PFSK-1 (cell line): ENCODE results near the gene TMEM196.

Experiments used
- POLR2AphosphoS5 ChIP-seq: IDR thresholded peaks from 2 replicates; pipeline ENCODE4 v1.6.1; 2012; ENCODE audit warnings: low read depth, mild to moderate bottlenecking, control low read depth, low read length, moderate library complexity
- REST ChIP-seq, 2 experiments: IDR thresholded peaks; 2 replicates each; pipeline versions ENCODE4 v1.6.1 to v1.8.0; 2011 to 2012; ENCODE audit warnings: low read depth in 2 of 2, low read length in 2 of 2, control low read depth in 1 of 2, inconsistent platforms in 1 of 2, mild to moderate bottlenecking in 1 of 2, moderate library complexity in 1 of 2; ENCODE audit not compliant: insufficient read depth in 1 of 2
- TAF1 ChIP-seq: IDR thresholded peaks from 2 replicates; pipeline ENCODE4 v1.6.1; 2012; ENCODE audit warnings: low read length, control low read depth, borderline replicate concordance; ENCODE audit not compliant: insufficient read depth

GRCh38 chr7:19811386-19811785 lies 38.0 kb upstream of the TMEM196 start:
- TF ChIP-seq TAF1, result no peak
- TF ChIP-seq REST (IDR thresholded peaks at IDR 0.05; ENCODE audit: insufficient read depth in 1 of 2, low read depth in 2 of 2, low read length in 2 of 2), result no peak
- TF ChIP-seq POLR2AphosphoS5, result no peak
